Mesothelial cell of epicardium (in vitro differentiated cells): ENCODE results near the gene ADAMTS7. TPM values are rescaled to one million over a fixed set of nuclear protein-coding genes. Genes with fewer than 3 reads are reported as not detected.

ENCODE experiments used
- DNase-seq, 2 experiments: peaks; one replicate each; pipeline ENCODE4 v3.0.0; 2021; ENCODE audit warnings: low spot score in 2 of 2; ENCODE audit not compliant: unreplicated experiment in 2 of 2
- H3K27ac Mint-ChIP-seq: 2 replicates; pipeline ENCODE4 v1.8.0; 2021; ENCODE audit warnings: mixed read lengths
- H3K27me3 Mint-ChIP-seq: 2 replicates; pipeline ENCODE4 v1.8.0; 2021; ENCODE audit warnings: low read depth, mixed read lengths
- H3K36me3 Mint-ChIP-seq: 2 replicates; pipeline ENCODE4 v1.8.0; 2021; ENCODE audit warnings: mixed read lengths
- H3K4me1 Mint-ChIP-seq: 2 replicates; pipeline ENCODE4 v1.8.0; 2021; ENCODE audit warnings: mixed read lengths
- H3K4me3 Mint-ChIP-seq: 2 replicates; pipeline ENCODE4 v1.8.0; 2021; ENCODE audit warnings: mild to moderate bottlenecking, moderate library complexity, mixed read lengths
- H3K9me3 Mint-ChIP-seq: 2 replicates; pipeline ENCODE4 v1.8.0; 2021; ENCODE audit warnings: mixed read lengths
- total RNA-seq: library from RNA; stranded (reverse); gene quantifications from 3 replicates; pipeline ENCODE4 v1.2.1, GENCODE V29; 2021
- TF ChIP-seq, protein P1 (sequence below): fragments of 200-600 bp; sonication (generic); IDR thresholded peaks from one replicate; pipeline ENCODE4 v1.5.0; 2021; ENCODE audit warnings: antibody characterized with exemption; ENCODE audit not compliant: unreplicated experiment

The ADAMTS7 gene, protein sequence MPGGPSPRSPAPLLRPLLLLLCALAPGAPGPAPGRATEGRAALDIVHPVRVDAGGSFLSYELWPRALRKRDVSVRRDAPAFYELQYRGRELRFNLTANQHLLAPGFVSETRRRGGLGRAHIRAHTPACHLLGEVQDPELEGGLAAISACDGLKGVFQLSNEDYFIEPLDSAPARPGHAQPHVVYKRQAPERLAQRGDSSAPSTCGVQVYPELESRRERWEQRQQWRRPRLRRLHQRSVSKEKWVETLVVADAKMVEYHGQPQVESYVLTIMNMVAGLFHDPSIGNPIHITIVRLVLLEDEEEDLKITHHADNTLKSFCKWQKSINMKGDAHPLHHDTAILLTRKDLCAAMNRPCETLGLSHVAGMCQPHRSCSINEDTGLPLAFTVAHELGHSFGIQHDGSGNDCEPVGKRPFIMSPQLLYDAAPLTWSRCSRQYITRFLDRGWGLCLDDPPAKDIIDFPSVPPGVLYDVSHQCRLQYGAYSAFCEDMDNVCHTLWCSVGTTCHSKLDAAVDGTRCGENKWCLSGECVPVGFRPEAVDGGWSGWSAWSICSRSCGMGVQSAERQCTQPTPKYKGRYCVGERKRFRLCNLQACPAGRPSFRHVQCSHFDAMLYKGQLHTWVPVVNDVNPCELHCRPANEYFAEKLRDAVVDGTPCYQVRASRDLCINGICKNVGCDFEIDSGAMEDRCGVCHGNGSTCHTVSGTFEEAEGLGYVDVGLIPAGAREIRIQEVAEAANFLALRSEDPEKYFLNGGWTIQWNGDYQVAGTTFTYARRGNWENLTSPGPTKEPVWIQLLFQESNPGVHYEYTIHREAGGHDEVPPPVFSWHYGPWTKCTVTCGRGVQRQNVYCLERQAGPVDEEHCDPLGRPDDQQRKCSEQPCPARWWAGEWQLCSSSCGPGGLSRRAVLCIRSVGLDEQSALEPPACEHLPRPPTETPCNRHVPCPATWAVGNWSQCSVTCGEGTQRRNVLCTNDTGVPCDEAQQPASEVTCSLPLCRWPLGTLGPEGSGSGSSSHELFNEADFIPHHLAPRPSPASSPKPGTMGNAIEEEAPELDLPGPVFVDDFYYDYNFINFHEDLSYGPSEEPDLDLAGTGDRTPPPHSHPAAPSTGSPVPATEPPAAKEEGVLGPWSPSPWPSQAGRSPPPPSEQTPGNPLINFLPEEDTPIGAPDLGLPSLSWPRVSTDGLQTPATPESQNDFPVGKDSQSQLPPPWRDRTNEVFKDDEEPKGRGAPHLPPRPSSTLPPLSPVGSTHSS (N-terminal part only)
- 98.7 to 101 TPM (median 99.2 TPM) in 3 replicates for total RNA-seq

DNA sequence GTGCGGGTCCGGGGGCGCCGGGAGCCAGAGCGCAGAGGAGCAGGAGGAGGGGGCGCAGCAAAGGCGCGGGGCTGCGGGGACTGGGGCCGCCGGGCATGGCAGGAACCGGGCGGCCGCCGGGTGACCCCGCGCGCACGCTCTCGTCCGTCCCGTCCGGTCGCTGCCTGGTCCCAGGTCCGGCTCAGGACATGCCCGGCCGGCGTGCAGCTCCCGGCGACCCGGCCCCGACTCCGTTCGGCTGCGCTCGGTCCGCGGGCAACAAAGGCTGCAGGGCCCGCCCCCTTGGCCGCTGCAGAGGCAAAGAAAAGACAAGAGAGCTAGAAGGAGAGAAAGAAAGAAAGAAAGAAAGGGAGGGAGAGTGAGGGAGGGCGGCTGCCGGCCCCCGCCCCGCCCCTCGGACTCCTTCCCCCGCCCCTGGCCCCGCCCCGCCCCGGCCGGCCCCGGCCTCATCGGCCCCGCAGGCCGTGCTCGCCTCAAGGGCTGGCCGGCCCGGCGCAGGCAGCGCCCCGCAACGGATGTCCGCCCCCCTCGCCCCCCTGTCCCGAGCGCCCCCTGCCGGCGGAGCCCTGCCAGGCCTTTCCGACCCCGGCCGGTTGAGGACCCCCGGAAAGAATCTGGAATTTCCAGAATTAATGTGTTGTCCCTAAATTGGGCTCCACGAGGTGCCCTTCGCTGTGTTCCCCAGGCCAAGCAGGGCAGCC lies at the start of gene ADAMTS7:
Gene ADAMTS7, minus strand, starts transcription at position 341 of the 701 bp plus-strand sequence. Its CDS starts 244 bp downstream, at position 97.
- H3K9me3 Mint-ChIP-seq = no peaks in the 10 kb centered on the region
- H3K4me3 Mint-ChIP-seq = peak within 1 kb of the TSS; percentile 90
- TF ChIP-seq, protein P1, sequence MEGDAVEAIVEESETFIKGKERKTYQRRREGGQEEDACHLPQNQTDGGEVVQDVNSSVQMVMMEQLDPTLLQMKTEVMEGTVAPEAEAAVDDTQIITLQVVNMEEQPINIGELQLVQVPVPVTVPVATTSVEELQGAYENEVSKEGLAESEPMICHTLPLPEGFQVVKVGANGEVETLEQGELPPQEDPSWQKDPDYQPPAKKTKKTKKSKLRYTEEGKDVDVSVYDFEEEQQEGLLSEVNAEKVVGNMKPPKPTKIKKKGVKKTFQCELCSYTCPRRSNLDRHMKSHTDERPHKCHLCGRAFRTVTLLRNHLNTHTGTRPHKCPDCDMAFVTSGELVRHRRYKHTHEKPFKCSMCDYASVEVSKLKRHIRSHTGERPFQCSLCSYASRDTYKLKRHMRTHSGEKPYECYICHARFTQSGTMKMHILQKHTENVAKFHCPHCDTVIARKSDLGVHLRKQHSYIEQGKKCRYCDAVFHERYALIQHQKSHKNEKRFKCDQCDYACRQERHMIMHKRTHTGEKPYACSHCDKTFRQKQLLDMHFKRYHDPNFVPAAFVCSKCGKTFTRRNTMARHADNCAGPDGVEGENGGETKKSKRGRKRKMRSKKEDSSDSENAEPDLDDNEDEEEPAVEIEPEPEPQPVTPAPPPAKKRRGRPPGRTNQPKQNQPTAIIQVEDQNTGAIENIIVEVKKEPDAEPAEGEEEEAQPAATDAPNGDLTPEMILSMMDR = peak; percentile 80
- peak within 1 kb of the TSS; percentile 90 for H3K27ac Mint-ChIP-seq
- peaks cover 20% of the 10 kb centered on the region for H3K4me1 Mint-ChIP-seq
- H3K27me3 Mint-ChIP-seq = peaks cover 5% of the 10 kb centered on the region
- H3K36me3 Mint-ChIP-seq = no peaks in the 10 kb centered on the region
- DNase-seq = peak; percentile 79 to 86

DNA sequence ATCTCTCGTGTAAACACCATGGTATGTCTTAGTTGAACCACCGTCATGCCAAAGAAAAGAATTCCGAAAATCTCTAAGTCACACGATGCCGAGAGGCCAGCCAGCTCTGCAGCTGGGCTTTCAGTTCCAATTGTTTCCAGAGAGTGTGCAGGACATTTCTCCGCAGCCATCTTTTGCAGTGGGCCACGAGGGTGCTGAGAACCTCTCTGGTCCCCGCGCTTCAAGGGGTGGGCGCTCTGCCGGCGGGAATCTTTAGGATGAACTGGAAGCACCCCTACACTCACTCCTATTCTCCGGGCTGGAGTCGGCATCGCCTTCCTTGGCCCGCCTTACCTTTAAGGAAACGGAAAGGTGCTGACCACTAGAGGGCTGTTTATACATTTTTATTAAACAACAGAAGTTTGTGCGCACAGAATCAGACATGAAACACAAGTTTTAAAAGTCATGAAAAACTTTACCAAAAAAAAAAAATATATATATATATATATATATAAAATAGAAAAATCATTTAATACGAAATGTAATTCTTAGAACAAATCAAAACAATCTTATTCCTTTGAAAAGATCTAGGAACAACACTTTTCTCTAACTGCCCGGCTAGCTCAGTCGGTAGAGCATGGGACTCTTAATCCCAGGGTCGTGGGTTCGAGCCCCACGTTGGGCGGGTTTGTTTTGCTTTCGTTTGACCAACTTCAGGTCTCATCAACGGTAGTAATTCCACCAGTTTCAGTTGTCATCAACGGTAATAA lies 48.9 kb upstream of the ADAMTS7 start:
- Mint-ChIP-seq H3K4me3 (peak overlapping the region; percentile 81), H3K27ac (peak overlapping the region; percentile 96), H3K9me3 (no peaks in the 10 kb centered on the region), H3K36me3 (no peaks in the 10 kb centered on the region), H3K27me3 (no peaks in the 10 kb centered on the region), H3K4me1 (no peaks in the 10 kb centered on the region)
- TF ChIP-seq, protein P1 = peak; percentile 49
- peak; percentile 37 to 67 for DNase-seq

DNA sequence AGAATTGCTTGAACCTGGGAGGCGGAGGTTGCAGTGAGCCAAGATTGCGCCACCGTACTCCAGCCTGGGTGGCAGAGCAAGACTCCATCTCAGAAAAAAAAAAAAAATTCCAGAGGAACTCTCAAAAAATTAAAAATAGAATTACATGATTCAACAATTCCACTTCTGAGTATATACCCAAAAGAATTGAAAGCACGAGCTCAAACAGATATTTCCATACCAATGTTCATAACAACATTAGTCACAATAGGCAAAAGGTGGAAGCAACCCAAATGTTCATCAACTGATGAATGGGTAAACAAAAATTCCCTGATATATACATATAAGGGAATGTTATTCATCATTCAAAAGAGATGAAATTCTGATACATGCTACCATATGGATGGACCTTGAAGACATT lies 44.5 kb upstream of the ADAMTS7 start:
- Mint-ChIP-seq H3K27me3 (no peaks in the 10 kb centered on the region), H3K9me3 (peaks cover 8% of the 10 kb centered on the region), H3K4me3 (no peak overlapping the region), H3K36me3 (no peaks in the 10 kb centered on the region), H3K4me1 (no peaks in the 10 kb centered on the region), H3K27ac (no peak overlapping the region)
- TF ChIP-seq, protein P1 = no peak
- no peak for DNase-seq

DNA sequence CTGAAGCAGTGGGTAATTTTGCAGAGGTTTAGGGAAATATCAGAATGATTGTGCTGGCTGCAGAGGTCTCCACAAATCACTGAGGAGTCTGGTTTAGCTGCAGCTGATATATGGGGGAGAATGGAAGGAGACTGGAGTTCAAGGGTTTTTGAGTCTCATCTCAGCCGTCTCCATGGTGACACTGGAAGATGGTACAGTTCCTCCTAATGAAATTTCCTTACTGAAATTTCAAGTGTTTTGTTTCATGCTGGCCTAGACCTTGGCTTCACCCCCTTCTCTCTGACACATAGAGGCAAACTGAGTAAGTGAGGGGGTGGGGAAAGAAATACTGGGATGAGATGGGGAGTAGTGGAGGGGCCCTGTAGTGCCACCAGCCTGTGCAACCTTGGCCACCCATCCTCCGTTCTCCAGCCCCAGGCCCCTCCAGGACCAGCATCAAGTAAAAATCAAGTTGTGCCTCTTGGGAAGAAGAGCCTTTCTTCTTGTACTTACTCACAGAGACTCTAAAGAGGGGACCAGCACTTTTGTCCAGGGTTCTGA lies 43.6 kb upstream of the ADAMTS7 start:
- Mint-ChIP-seq H3K4me1 (no peaks in the 10 kb centered on the region), H3K27me3 (no peaks in the 10 kb centered on the region), H3K27ac (no peak overlapping the region), H3K4me3 (no peak overlapping the region), H3K9me3 (peaks cover 8% of the 10 kb centered on the region), H3K36me3 (no peaks in the 10 kb centered on the region)
- no peak for DNase-seq
- TF ChIP-seq, protein P1 = no peak
